HCT116 (cell line): ENCODE data around the gene SAMD13. TPM values are rescaled to one million over a fixed set of nuclear protein-coding genes. Genes with fewer than 3 reads are reported as not detected.

ENCODE experiments used
- ATAC-seq: fragments of 200-7000 bp; cut with Tn5 transposase; 2 replicates; pipeline ENCODE4 v1.9.1; 2020; ENCODE audit warnings: mild to moderate bottlenecking, moderate library complexity
- BruUV-seq: library from RNA; stranded (reverse); fragments of 400-500 nt; replicated peaks from 2 replicates; lab custom pipeline; 2021; lab: Mats Ljungman, UMichigan
- CTCF ChIA-PET: fragments of 300-600 bp; sonication (Branson Sonifier 250); formaldehyde crosslinking; loops from one replicate; lab custom pipeline; 2021; ENCODE audit warnings: antibody characterized with exemption; lab: Charles Lee
- POLR2A ChIA-PET: fragments of 300-600, 350-600 bp; sonication (Branson Sonifier 250); formaldehyde crosslinking; loops from one replicate; lab custom pipeline; 2021; ENCODE audit warnings: antibody characterized with exemption; lab: Charles Lee
- RAD21 ChIA-PET, 2 experiments: fragments of 300-600 bp; sonication (Branson Sonifier 250); formaldehyde crosslinking; loops; one replicate each; lab custom pipeline; 2023; ENCODE audit warnings: low total read pairs in 2 of 2; ENCODE audit not compliant: uncharacterized antibody in 2 of 2, unreplicated experiment in 2 of 2, low non-redundant PET in 1 of 2; lab: Charles Lee
- DNase-seq: peaks from one replicate; pipeline ENCODE4 v3.0.0-alpha.2; 2010; ENCODE audit warnings: low read depth, low spot score
- H2AFZ ChIP-seq: fragments of 200-600 bp; shearing (Covaris generic), sonication (generic); 2 replicates; pipeline ENCODE4 v1.6.1; 2017; ENCODE audit warnings: low read depth, mixed run types, mixed read lengths, antibody characterized with exemption, low read length; ENCODE audit not compliant: poor library complexity, severe bottlenecking
- H3K27ac ChIP-seq: 2 replicates; pipeline ENCODE4 v1.5.1; 2012; ENCODE audit warnings: low read depth, low read length
- H3K27me3 ChIP-seq: fragments of 200-600 bp; sonication (generic); 2 replicates; pipeline ENCODE4 v1.6.1; 2016; ENCODE audit warnings: mixed run types, low read length, mixed read lengths; ENCODE audit not compliant: insufficient read depth
- H3K36me3 ChIP-seq, 2 experiments: fragments of 200-500 bp in 1 of 2; fragments of 200-600 bp in 1 of 2; sonication (Bioruptor generic) in 1 of 2; sonication (generic) in 1 of 2; 2 replicates each; pipeline versions ENCODE4 v1.5.1 to v1.6.1; 2014 to 2016; ENCODE audit warnings: low read length in 2 of 2, inconsistent platforms in 1 of 2, mixed read lengths in 1 of 2, mixed run types in 1 of 2; ENCODE audit not compliant: insufficient read depth in 2 of 2, control insufficient read depth in 1 of 2
- H3K4me1 ChIP-seq, 2 experiments: fragments of 200-600 bp in 1 of 2; sonication (generic) in 1 of 2; 2 replicates each; pipeline versions ENCODE4 v1.5.1 to v1.6.1; 2012 to 2017; ENCODE audit warnings: low read length in 2 of 2, inconsistent platforms in 1 of 2, mild to moderate bottlenecking in 1 of 2, mixed read lengths in 1 of 2, mixed run types in 1 of 2, moderate library complexity in 1 of 2; ENCODE audit not compliant: insufficient read depth in 2 of 2, control insufficient read depth in 1 of 2
- H3K4me2 ChIP-seq: fragments of 200-600 bp; sonication (generic); 2 replicates; pipeline ENCODE4 v1.6.1; 2017; ENCODE audit warnings: mixed run types, low read length, mixed read lengths
- H3K4me3 ChIP-seq, 2 experiments: fragments of 200-600 bp in 1 of 2; sonication (generic) in 1 of 2; replicated peaks in 1 of 2; 2 replicates each; pipeline ENCODE4 v1.5.1; 2011 to 2016; ENCODE audit warnings: low read length in 2 of 2, control low read depth in 1 of 2, low read depth in 1 of 2, mild to moderate bottlenecking in 1 of 2, mixed read lengths in 1 of 2, mixed run types in 1 of 2
- H3K79me2 ChIP-seq: fragments of 200-600 bp; sonication (generic); 2 replicates; pipeline ENCODE4 v1.6.1; 2017; ENCODE audit warnings: mild to moderate bottlenecking, mixed run types, low read length, moderate library complexity, mixed read lengths; ENCODE audit not compliant: insufficient read depth
- H3K9ac ChIP-seq: fragments of 200-600 bp; sonication (generic); 2 replicates; pipeline ENCODE4 v1.6.1; 2016; ENCODE audit warnings: low read length, mixed read lengths
- H3K9me2 ChIP-seq: fragments of 200-600 bp; sonication (generic), shearing (Covaris generic); 2 replicates; pipeline ENCODE4 v1.6.1; 2017; ENCODE audit warnings: mixed run types, mild to moderate bottlenecking, moderate library complexity; ENCODE audit not compliant: insufficient read depth
- H3K9me3 ChIP-seq, 2 experiments: fragments of 200-500 bp in 1 of 2; fragments of 200-600 bp in 1 of 2; sonication (Bioruptor generic) in 1 of 2; sonication (generic) in 1 of 2; 2 replicates each; pipeline ENCODE4 v1.6.1; 2014 to 2017; ENCODE audit warnings: low read length in 2 of 2, mixed read lengths in 2 of 2, inconsistent platforms in 1 of 2, low read depth in 1 of 2, mild to moderate bottlenecking in 1 of 2, mixed run types in 1 of 2, moderate library complexity in 1 of 2; ENCODE audit not compliant: control insufficient read depth in 1 of 2, insufficient read depth in 1 of 2
- H4K20me1 ChIP-seq: fragments of 200-600 bp; sonication (generic), shearing (Covaris generic); 2 replicates; pipeline ENCODE4 v1.6.1; 2017; ENCODE audit warnings: mixed run types, mild to moderate bottlenecking, moderate library complexity; ENCODE audit not compliant: insufficient read depth
- CBX3 ChIP-seq: IDR thresholded peaks from 2 replicates; pipeline ENCODE4 v1.6.1; 2012; ENCODE audit warnings: low read depth
- EZH2phosphoT487 ChIP-seq: fragments of 200-600 bp; IDR thresholded peaks from 2 replicates; pipeline ENCODE4 v1.6.1; 2018; ENCODE audit warnings: antibody characterized with exemption, borderline replicate concordance
- FOSL1 ChIP-seq: IDR thresholded peaks from 2 replicates; pipeline ENCODE4 v1.6.1; 2012; ENCODE audit warnings: low read depth
- JUND ChIP-seq: IDR thresholded peaks from 2 replicates; pipeline ENCODE4 v1.6.1; 2012
- POLR2AphosphoS5 ChIP-seq: IDR thresholded peaks from 2 replicates; pipeline ENCODE4 v1.6.1; 2011; ENCODE audit warnings: mild to moderate bottlenecking, low read depth, low read length, moderate library complexity
- RAD21 ChIP-seq: IDR thresholded peaks from 2 replicates; pipeline ENCODE4 v1.6.1; 2012; ENCODE audit warnings: low read depth, mild to moderate bottlenecking
- TCF7L2 ChIP-seq: IDR thresholded peaks from 2 replicates; pipeline ENCODE4 v1.7.0; 2011; ENCODE audit warnings: borderline replicate concordance, inconsistent platforms; ENCODE audit not compliant: insufficient read depth, insufficient read length; ENCODE audit errors: extremely low read depth
- ZFX ChIP-seq: fragments of 450-650 bp; IDR thresholded peaks from 2 replicates; pipeline ENCODE4 v1.6.1; 2017
- intact Hi-C: fragments of 100-400 bp; cut with micrococcal nuclease; formaldehyde crosslinking; loops from 2 replicates; pipeline ENCODE4 v1.10.0; 2022
- total RNA-seq: library from RNA; stranded (reverse); gene quantifications from one replicate; pipeline ENCODE4 v1.2.1, GENCODE V29; 2021; ENCODE audit not compliant: unreplicated experiment

Gene SAMD13
- total RNA-seq, 1 experiment from 2014 or later: 14.9 TPM

DNA sequence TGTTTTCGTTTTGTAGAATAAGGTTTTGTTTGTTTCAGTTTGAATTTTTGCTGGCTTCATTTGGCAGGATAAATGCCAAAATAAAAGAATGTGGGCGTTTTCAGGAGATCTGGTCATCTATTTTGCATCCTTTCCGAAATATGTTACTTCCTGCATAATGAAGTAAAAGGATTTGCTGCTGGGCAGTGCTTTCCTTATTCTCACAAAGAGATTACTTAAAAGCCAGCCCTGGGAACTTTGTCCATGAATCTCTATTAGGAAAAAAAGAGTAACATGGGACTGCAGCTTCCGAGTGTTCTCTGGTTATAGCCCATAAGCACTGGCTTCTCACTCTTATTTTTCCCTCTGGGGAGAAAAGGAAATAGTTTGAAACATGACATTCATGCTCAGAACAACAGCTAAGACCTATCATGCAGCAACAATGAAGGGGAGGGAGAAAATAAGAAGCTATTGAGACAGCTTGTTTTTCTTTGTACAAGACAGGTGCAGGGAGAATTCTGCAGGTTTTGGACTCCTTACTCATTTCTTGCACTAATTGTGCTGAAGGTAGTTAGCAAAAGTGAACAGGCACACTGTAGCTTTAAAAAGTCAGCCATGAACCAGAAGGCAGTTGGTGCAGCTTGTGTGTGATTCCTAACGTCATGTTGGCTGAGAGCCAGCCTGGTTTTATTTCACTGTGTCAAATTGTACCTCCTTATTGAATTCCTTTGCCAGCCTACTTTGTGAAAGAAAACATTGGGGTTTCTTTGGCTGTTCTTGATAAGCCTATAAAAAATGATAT, at the start of gene SAMD13 (continued):
- TF ChIP-seq RAD21: peak; percentile 20; the same call in 1 of the 2 replicates
- TF ChIP-seq ZFX: no peak
- TF ChIP-seq POLR2AphosphoS5: peak; percentile 62; the same call in 1 of the 2 replicates
- TF ChIP-seq EZH2phosphoT487: no peak
- no peak for TF ChIP-seq TCF7L2
- no peak for TF ChIP-seq FOSL1
- TF ChIP-seq JUND: no peak
- peak; percentile 77; the same call in 1 of the 2 replicates for TF ChIP-seq CBX3

DNA sequence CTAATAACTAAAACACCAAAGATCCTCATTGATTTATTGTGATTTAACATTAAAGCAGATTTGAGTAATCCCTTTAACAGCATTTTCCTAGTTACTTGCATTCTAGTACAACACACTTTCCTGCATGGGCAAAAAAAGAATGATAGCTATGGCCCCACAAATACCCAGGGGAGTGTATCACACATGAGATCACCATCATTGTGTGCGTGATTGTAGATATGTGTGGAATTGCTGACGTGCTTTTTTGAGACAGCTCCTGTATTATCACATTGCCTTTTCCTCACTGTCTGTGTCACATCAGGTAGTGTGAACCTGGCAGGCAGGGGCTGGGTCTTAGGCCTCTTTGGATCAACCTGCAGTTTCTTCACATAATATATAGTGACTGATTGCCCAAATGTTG, 48.5 kb upstream of the SAMD13 start:
- POLR2A ChIA-PET: interaction anchor here (0.9 to 2.1 kb wide), 7 partner anchors 13 to 109 kb away, joined by 3 to 11 read pairs (median 3); partner anchors contain the start of genes PRKACB and SAMD13

More for the DNA sequence above, 48.5 kb upstream of the SAMD13 start:
- TF ChIP-seq TCF7L2 (no peak), CBX3 (0 out of 2 replicates have a peak, but pooled peaks have one; percentile 25)
- Histone ChIP-seq H3K9me3 (no peaks in the 10 kb centered on the region), H4K20me1 (no peaks in the 10 kb centered on the region), H3K4me2 (peak overlapping the region; percentile 67), H3K79me2 (no peaks in the 10 kb centered on the region), H3K9me2 (no peaks in the 10 kb centered on the region), H3K4me1 (peaks cover 39 to 47% of the 10 kb centered on the region in 2 experiments), H2AFZ (no peak overlapping the region), H3K27ac (peak overlapping the region; percentile 74), H3K9ac (peak overlapping the region; percentile 46), H3K36me3 (0 out of 4 replicates have a peak, but pooled peaks cover 0 to 3% of the 10 kb centered on the region in 2 experiments), H3K27me3 (no peaks in the 10 kb centered on the region), H3K4me3 (no peak overlapping the region)
- DNase-seq: no peak
- RAD21 ChIA-PET: interaction anchor here in 1 of 2 experiments (0.9 kb wide), 1 partner anchor 181 kb away, joined by 3 read pairs; no protein-coding TSS in a partner anchor
- ATAC-seq: 0 out of 2 replicates have a peak, but pooled peaks have one; percentile 3
- intact Hi-C loops: loop anchor here (5.0 kb wide), 2 partner anchors 44 to 111 kb away; partner anchors contain the start of gene PRKACB
- CTCF ChIA-PET: no interaction called here
- no TSS peak for BruUV-seq
